NCI-H187 treated with DMSO at 0.1 percent for 48 hours (cell line): ENCODE data around the gene CD300E.

Experiments
- DNase-seq: peaks from one replicate; lab custom pipeline; 2025; lab: John Stamatoyannopoulos, UW

CD300E gene

GRCh38 chr17:74566132-74566753 lies 57.3 kb downstream of the CD300E start:
- DNase-seq, result no peak

- no peak for DNase-seq
These were observed 58.4 kb downstream of the CD300E start for GRCh38 chr17:74565126-74565525.

DNA sequence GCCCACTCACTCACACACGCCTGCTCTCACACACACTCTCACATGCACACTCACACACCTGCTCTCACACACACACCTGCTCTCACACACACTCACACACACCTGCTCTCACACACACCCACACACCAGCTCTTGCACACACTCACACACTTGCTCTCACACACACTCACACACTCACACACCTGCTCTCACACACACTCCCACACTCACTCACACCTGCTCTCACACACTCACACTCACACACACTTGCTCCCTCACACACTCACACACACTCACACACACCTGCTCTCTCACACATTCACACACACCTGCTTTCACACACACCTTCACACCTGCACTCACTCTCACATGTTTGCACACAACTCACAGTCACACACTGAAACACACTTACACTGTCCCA lies 60.2 kb downstream of the CD300E start:
- no peak for DNase-seq

- DNase-seq, result no peak
These were observed 62.0 kb downstream of the CD300E start for GRCh38 chr17:74561586-74561985.
